ENCODE measurements around the gene ROBO1.

Gene ROBO1

GRCh38 chr3:79664455-79664854 lies 103.3 kb downstream of the ROBO1 start:
- DNase-seq: no peak

- DNase-seq: no peak
These were observed 105.9 kb downstream of the ROBO1 start for GRCh38 chr3:79661896-79662295.

- DNase-seq: no peak
These were observed 110.7 kb downstream of the ROBO1 start for GRCh38 chr3:79657076-79657475.

- no peak for DNase-seq
These were observed 113.8 kb downstream of the ROBO1 start for GRCh38 chr3:79654019-79654418.

- no peak for DNase-seq
These were observed 114.5 kb downstream of the ROBO1 start for GRCh38 chr3:79653266-79653830.

GRCh38 chr3:79651536-79652065 lies 116.2 kb downstream of the ROBO1 start:
- no peak for DNase-seq

GRCh38 chr3:79639855-79640254 lies 127.9 kb downstream of the ROBO1 start:
- DNase-seq: no peak

- DNase-seq: no peak
These were observed 131.4 kb downstream of the ROBO1 start for GRCh38 chr3:79636372-79636771.

GRCh38 chr3:79632842-79633241 lies 135.0 kb downstream of the ROBO1 start:
- DNase-seq: no peak

GRCh38 chr3:79618883-79619282 lies 148.9 kb downstream of the ROBO1 start:
- no peak for DNase-seq

GRCh38 chr3:79606414-79606813 lies 161.4 kb downstream of the ROBO1 start:
- no peak for DNase-seq

- no peak for DNase-seq
These were observed 163.1 kb downstream of the ROBO1 start for GRCh38 chr3:79604681-79605080.

- DNase-seq: no peak
These were observed 165.4 kb downstream of the ROBO1 start for GRCh38 chr3:79602385-79602784.

GRCh38 chr3:79598594-79598993 lies 169.2 kb downstream of the ROBO1 start:
- no peak for DNase-seq

- no peak for DNase-seq
These were observed 170.1 kb downstream of the ROBO1 start for GRCh38 chr3:79597709-79598108.

GRCh38 chr3:79587150-79587549 lies 180.6 kb downstream of the ROBO1 start:
- DNase-seq: no peak

GRCh38 chr3:79586232-79586631 lies 181.6 kb downstream of the ROBO1 start:
- no peak for DNase-seq

- DNase-seq: no peak
These were observed 194.9 kb downstream of the ROBO1 start for GRCh38 chr3:79572930-79573329.

GRCh38 chr3:79568938-79569337 lies 198.9 kb downstream of the ROBO1 start:
- no peak for DNase-seq

GRCh38 chr3:79564192-79564591 lies 203.6 kb downstream of the ROBO1 start:
- no peak for DNase-seq

GRCh38 chr3:79560698-79561097 lies 207.1 kb downstream of the ROBO1 start:
- no peak for DNase-seq

- no peak for DNase-seq
These were observed 208.9 kb downstream of the ROBO1 start for GRCh38 chr3:79558943-79559342.

GRCh38 chr3:79555655-79556054 lies 212.1 kb downstream of the ROBO1 start:
- no peak for DNase-seq

GRCh38 chr3:79551997-79552396 lies 215.8 kb downstream of the ROBO1 start:
- DNase-seq: no peak

- no peak for DNase-seq
These were observed 216.4 kb downstream of the ROBO1 start for GRCh38 chr3:79551321-79551892.

All from CD4-positive, alpha-beta T cell treated with Interleukin-1 beta for 1 hour (primary cell).